ENCODE results near the gene ANAPC16.
"Not testable (repeated sequence)": the region's sequence is repeated elsewhere in the genome, so short reads cannot be mapped to it uniquely, and the experiment has no call there.

The ANAPC16 gene

DNA sequence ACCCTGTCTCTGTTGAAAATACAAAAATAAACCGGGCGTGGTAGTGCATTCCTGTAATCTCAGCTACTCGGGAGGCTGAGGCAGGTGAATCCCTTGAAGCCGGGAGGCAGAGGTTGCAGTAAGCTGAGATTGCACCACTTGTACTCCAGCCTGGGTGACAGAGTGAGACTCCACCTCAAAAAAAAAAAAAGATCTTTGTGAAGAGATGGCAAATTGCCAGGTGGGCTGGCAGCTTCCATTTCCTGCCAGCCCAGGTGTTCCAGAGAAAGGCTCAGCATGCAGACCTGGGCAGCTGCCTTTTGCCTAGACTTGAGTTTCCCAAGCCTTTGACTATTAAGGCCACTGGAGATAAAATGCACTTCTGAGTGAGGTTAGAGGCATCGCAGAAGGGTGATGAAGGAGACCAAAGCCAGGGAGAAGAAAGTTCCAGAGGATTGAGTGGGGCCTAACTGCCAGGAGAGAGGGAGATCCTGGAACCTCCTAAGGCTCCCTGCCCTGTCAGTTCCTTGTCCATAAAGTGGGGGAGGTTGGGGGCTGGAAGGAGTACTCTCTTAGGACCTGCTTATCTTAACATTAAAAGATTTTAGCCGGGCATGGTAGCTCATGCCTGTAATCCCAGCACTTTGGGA, 47.9 kb downstream of the ANAPC16 start:
- H3K27ac ChIP-seq, result peak overlapping the region; percentile 100
- POLR2A ChIA-PET (ENCODE audit: low non-redundant PET), result interaction anchor here (0.8 to 2.5 kb wide), 3 partner anchors 9 to 137 kb away, joined by 3 to 20 read pairs (median 4); partner anchors contain the start of gene DDIT4

DNA sequence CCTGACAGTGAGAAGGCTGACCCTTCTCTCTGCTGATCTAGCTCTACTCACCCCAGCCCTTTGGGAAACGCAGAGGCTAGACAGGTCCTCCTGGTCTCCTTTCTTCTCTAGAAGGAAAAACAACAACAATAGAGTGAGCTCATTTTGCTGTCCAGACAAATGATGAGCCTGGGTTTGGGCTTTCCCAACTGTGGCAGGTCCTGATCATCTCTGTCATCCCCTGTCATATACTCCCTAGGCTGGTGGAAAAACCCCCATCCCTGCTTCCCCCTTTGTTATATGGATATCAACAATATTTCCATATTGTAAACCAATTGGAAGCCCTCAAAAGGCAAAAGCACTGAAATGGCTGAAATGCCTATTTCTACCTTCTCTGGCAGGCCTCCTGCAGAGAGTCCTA, 48.7 kb downstream of the ANAPC16 start:
- no peak for DNase-seq (ENCODE audit: low spot score)
- TF ChIP-seq, protein P1, sequence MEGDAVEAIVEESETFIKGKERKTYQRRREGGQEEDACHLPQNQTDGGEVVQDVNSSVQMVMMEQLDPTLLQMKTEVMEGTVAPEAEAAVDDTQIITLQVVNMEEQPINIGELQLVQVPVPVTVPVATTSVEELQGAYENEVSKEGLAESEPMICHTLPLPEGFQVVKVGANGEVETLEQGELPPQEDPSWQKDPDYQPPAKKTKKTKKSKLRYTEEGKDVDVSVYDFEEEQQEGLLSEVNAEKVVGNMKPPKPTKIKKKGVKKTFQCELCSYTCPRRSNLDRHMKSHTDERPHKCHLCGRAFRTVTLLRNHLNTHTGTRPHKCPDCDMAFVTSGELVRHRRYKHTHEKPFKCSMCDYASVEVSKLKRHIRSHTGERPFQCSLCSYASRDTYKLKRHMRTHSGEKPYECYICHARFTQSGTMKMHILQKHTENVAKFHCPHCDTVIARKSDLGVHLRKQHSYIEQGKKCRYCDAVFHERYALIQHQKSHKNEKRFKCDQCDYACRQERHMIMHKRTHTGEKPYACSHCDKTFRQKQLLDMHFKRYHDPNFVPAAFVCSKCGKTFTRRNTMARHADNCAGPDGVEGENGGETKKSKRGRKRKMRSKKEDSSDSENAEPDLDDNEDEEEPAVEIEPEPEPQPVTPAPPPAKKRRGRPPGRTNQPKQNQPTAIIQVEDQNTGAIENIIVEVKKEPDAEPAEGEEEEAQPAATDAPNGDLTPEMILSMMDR (conservative IDR thresholded peaks at IDR 0.05; ENCODE audit: low read depth), result no peak
- CTCF ChIA-PET, result interaction anchor here (0.6 kb wide), 1 partner anchor 76 kb away, joined by 4 read pairs; no protein-coding TSS in a partner anchor
- H3K27ac ChIP-seq, result peak overlapping the region; percentile 100
- POLR2A ChIA-PET (ENCODE audit: low non-redundant PET), result interaction anchor here (1.0 to 2.5 kb wide), 2 partner anchors 8 to 138 kb away, joined by 4 to 20 read pairs; partner anchors contain the start of gene DDIT4

More for the DNA sequence above, 47.9 kb downstream of the ANAPC16 start:
- DNase-seq (ENCODE audit: low spot score), result no peak
- CTCF ChIA-PET, result interaction anchor here (0.6 to 0.7 kb wide), 4 partner anchors 29 to 617 kb away, joined by 3 to 4 read pairs (median 3); no protein-coding TSS in a partner anchor
- TF ChIP-seq, protein P1 (conservative IDR thresholded peaks at IDR 0.05; ENCODE audit: low read depth), result no peak

DNA sequence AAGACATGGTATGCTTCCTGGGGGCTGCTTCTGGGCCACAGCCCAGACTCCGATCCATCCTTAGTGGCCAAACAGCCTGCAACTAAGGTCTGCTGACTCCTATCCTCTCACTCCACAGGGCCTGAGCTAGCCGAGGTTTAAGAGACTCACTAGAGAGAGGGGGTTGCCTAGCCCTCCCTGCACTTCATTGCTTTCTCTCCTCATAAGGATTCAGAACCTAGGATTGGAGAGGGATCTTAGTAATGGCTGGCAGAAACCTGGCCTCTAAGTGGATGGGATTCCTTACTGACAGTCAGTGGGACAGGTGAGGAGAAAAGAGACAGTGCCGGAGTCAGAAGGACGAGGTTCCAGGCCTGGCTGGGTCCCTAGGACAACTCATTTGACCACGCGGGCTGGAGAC, 49.7 kb downstream of the ANAPC16 start:
- peak overlapping the region; percentile 100 for H3K27ac ChIP-seq
- ChIA-PET CTCF (interaction anchor here (0.6 kb wide), 2 partner anchors 35 to 541 kb away, joined by 3 read pairs; no protein-coding TSS in a partner anchor), POLR2A (ENCODE audit: low non-redundant PET) (interaction anchor here (0.5 to 2.5 kb wide), 2 partner anchors 7 to 12 kb away, joined by 9 to 20 read pairs; partner anchors contain the start of gene DDIT4)
- DNase-seq (ENCODE audit: low spot score), result no peak
- TF ChIP-seq, protein P1 (conservative IDR thresholded peaks at IDR 0.05; ENCODE audit: low read depth), result no peak

DNA sequence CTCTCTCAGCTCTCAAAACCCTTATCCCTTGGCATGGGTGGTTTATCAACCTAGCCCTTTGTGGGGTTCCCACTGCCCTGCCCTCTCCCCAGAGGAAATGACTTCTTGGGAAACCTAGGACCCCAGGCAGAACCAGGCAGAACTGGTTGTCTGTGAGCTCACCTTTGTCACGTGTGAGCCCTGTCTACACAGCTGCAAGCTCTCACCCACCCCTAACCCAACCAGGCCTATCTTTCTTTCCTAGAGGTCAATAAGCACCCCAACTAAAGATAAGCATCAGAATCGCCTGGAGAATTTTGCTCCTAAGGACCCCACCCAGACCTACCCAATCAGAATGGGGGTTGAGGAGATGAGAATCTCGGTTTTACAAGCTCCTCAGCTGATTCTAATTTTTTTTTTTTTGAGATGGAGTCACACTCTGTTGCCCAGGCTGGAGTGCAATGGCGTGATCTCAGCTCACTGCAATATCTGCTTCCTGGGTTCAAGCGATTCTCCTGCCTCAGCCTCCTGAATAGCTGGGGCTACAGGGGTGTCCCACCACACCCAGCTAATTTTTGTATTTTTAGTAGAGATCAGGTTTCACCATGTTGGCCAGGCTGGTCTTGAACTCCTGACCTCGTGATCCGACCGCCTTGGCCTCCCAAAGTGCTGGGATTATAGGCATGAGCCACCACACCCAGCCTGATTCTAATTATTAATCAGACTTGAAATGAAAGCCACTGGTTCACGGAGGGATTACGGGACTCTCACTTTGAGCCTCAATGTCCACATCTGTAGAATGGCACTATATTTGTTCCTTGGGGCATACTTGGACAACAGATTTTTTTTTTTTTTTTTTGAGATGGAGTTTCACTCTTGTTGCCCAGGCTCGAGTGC, 50.4 kb downstream of the ANAPC16 start:
- TF ChIP-seq, protein P1 (conservative IDR thresholded peaks at IDR 0.05; ENCODE audit: low read depth), result no peak
- peak overlapping the region; percentile 100 for H3K27ac ChIP-seq
- ChIA-PET POLR2A (ENCODE audit: low non-redundant PET) (interaction anchor here (0.5 kb wide), 1 partner anchor 12 kb away, joined by 9 read pairs; no protein-coding TSS in a partner anchor), CTCF (interaction anchor here (0.6 kb wide), 1 partner anchor 36 kb away, joined by 3 read pairs; no protein-coding TSS in a partner anchor)
- no peak for DNase-seq (ENCODE audit: low spot score)

DNA sequence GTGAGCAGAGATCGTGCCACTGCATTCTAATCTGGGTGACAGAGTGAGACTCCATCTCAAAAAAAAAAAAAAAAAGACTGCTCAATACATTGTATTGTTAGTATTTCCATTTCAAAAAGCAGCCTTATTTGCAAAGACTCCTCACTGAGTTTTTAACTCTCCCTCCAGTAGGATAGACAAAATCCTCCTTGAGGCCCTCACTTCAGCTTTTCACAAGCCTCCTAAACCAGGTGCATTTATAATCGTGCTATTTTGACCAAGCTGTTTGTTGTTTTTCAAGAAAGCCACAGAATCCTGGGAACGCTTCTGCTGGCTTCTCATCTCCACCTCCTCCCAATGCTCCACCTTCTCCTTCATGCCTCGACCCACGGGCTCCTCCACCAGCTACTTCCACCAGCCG, 51.6 kb downstream of the ANAPC16 start:
- ChIA-PET POLR2A (ENCODE audit: low non-redundant PET) (no interaction called here), CTCF (no interaction called here)
- peak overlapping the region; percentile 100 for H3K27ac ChIP-seq
- DNase-seq (ENCODE audit: low spot score), result no peak
- TF ChIP-seq, protein P1 (conservative IDR thresholded peaks at IDR 0.05; ENCODE audit: low read depth), result no peak

DNA sequence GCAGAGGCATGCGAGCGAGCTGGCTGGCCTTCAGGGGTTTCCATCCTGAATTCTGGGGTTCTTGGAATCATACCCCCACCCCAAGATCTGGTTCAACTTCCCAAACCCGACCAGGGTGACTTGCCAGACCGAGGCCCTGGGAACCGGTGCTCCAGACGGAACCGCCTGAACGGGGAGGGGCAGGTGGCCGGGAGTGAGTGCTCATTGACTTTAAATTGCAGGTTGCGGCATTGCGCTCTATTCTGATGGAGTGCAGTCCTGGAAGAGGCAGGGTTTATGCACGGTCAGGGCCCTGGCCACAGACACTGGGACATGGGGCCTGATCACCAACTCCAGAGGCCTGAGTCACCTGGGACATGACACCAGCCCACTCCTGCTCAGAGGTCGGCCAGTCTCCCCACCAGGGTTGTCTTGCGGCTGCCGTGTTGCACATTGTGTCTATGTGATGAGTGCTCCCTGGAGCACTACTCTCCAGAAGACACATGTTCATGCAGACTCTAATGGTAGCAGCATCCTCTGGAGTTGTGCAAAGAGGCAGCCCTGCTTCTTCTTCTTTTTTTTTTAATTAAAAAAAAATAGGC, 52.1 kb downstream of the ANAPC16 start:
- POLR2A ChIA-PET (ENCODE audit: low non-redundant PET), result no interaction called here
- TF ChIP-seq, protein P1 (conservative IDR thresholded peaks at IDR 0.05; ENCODE audit: low read depth), result no peak
- DNase-seq (ENCODE audit: low spot score), result no peak
- CTCF ChIA-PET, result interaction anchor here (0.7 kb wide), 1 partner anchor 43 kb away, joined by 7 read pairs; no protein-coding TSS in a partner anchor
- peak overlapping the region; percentile 100 for H3K27ac ChIP-seq

DNA sequence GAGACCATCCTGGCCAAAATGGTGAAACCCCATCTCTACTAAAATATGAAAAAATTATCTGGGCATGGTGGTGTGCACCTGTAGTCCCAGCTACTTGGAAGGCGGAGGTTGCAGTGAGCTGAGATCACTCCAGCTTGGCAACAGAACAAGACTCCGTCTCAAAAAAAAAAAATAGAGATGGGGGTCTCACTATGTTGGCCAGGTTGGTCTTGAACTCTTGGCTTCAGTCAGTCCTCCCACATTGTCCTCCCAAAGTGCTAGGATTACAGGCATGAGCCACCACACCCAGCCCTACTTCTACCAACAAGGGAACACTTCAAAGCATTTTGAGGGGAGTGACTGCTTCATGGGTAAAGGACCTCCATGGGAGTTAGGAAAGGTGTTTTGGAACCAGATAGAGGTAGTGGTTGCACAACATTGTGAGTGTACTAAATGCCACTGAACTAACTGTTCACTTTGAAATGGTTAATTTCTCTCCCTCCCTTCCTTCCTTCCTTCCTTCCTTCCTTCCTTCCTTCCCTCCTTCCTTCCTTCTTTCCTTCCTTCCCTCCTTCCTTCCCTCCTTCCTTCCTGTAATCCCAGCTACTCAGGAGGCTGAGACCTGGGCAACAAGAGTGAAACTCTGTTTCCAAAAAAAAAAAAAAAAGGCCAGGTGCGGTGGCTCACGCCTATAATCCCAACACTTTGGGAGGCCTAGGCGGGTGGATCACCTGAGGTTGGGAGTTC, 52.8 kb downstream of the ANAPC16 start:
- CTCF ChIA-PET, result interaction anchor here (0.7 kb wide), 2 partner anchors 42 to 43 kb away, joined by 4 to 7 read pairs; no protein-coding TSS in a partner anchor
- DNase-seq (ENCODE audit: low spot score); POLR2A ChIA-PET (ENCODE audit: low non-redundant PET): not testable (repeated sequence)
- peak overlapping the region; percentile 100 for H3K27ac ChIP-seq
